GM12892 (cell line): ENCODE measurements around the gene DAB2IP.

ENCODE experiments used
- POLR2A ChIP-seq: IDR thresholded peaks from 2 replicates; pipeline ENCODE4 v1.6.1; 2011; ENCODE audit warnings: low read depth, low read length, control low read depth
- POLR2AphosphoS5 ChIP-seq: IDR thresholded peaks from 2 replicates; pipeline ENCODE4 v1.6.1; 2011; ENCODE audit warnings: low read depth, low read length, control low read depth
- TAF1 ChIP-seq: IDR thresholded peaks from 2 replicates; pipeline ENCODE4 v1.6.1; 2011; ENCODE audit warnings: low read depth, mild to moderate bottlenecking, control low read depth, low read length, borderline replicate concordance

DNA sequence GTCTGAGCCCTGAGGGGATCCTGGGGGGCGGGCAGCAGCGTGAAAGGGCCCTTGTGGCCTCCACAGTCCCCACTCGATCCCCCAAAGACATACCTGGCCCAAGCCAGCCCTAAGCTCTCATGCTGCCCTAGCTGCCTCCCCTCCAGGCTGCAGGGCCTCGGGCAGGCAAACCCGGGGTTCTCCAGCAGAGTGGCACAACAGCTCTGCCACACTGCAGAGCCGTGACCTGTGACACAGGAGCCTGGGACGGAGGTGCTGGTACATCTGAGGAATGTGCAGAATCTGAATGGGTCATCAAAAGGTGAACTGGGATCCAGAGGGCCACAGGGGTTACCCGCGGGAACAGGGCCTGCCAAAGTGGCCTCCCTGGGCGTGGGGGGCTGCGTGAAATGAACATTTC, 163.2 kb downstream of the DAB2IP start:
- TF ChIP-seq TAF1 (no peak), POLR2A (no peak), POLR2AphosphoS5 (no peak)
